Stimulated activated CD4-positive, alpha-beta T cell treated with anti-CD3 and anti-CD28 coated beads, Interleukin-1b, Interleukin-23, amount 100 ng/mL, for 4 hours (primary cell): ENCODE data around the gene SLC6A5.
A peak's percentile ranks its signal among the peaks of the same experiment; 100 is the strongest.

Source experiments
- DNase-seq, 2 donors: peaks; one replicate each; pipeline ENCODE4 v3.0.0-alpha.2; 2020; ENCODE audit warnings: low read depth in 2 of 2

SLC6A5 gene

DNA sequence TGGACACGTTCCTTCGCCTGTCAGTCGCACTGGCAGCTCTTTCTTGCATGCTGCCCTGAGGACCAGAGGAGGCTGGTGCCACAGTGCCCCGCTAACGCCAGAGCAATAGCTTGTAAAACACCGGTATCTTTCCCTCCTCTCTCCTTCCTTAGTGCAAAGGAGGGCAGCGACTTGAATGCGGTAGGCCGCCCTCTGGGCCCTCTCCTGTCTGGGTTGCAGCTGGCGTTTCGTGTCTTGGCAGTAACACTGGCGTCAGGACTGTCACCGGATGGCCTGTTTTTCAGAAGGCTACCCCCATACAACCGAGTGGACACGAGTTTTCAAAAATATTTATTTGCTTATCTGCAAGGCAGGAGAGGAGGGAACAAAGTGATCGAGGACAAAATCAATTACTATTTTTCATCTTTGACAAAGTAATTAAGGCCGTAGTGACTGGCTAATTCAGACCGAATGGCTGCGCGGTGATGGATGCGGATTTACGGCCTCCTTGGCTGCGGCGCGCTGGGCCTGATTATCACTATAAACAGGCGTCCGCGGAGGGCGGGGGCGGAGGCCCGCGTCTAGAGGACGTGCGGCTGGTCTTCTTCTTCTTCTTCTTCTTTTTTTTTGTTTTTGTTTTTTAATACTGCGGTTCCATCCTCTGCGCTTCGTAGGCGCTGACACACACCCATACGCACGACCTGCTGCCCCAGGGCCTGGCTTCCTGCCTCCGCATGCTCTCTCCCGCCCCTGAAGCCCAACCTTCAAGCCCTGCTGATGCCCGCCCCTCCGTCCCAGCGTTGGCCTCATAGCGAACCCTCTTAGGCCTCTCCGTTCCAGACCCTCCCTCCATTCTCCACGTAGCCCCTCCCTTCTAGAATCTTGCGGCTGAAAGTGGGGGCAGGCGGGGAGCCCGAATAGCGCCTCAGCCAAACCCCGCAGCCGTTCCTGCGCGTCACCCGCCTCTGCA, 2.9 kb upstream of the SLC6A5 start:
- no peak for DNase-seq

DNA sequence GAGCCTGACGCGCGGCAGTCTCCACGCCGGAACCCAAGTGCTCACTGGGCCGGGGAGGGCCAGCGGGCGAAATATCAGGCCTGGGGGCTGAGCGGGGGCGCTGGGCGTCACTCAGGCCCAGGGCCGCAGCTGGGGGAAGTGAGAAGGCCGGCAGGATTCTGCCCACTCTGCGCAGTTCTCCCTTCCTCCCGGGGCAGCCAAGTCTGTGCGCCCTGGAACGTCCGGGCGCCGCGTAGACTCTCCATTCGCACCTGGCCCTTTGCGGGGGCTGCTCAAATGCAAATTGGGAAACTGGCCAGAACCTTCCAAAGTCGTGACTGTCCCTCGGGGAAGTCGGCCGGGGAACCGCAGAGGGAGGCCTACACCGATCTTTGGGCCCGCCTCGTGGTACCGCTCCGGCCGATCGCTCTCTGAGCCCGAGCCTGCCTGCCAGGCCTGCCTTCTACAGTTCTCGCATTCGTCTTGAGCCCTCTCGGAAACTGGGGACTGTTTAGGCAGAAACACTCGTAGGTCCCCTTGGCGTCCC, 2.2 kb upstream of the SLC6A5 start:
- no peak for DNase-seq

DNA sequence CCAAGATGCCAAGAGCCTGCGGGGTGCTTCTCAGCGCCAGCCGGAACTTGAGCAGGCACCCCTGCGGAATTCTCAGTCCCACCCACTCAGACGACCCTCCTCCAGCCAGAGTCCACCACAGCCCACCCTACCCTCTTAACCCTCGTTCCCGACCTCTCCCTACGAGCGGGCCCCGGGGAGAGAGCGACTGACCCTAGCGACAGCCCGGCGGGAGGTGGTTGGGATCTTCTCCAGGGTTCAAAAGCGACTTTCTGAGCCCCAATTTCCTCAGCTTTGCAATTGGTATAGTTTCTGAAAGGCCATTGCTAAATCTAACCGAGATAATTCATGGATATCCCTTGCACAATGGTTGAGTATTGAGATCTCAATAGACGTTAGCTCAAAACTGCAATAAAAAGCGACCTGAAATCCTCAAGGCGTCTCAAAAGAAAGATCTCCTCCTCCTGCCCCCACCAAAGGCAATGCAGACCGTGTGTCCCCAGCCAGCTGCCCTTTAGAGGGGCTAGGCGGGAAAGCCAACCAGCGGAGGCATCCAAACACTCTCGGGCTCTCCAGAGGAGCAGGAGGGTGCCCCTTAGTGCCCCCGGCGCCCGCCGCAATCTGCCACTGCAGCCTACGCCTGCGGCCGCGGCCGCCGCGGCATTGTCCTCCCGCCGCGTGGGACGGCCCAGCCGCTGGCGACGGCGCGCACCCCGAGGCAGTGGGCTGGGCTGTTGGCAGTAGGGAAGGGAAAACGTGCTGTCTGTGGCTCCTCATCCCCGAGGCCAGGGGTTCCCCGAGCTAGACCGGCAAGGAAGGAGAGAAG, 1.5 kb upstream of the SLC6A5 start:
- DNase-seq = no peak

DNA sequence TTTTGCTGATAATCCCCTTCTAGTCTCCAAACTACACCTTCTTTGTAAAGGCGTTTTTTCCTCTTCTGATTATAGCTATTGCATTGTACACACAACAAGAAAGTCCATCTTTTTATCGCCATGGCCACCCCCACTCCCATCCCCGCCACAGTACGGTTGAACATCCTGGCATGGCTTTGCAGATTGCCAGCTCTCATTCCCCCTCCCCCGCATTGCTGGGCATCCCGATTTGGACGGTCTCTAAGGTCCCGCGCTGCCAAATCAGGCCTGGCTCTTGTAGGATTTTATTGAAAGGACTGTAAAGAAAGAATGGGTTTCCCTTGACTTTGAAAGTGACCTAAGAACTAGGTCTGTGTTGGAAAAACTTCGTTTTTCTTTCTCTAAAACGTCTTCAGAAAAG, 916 bp upstream of the SLC6A5 start:
- DNase-seq = no peak

DNA sequence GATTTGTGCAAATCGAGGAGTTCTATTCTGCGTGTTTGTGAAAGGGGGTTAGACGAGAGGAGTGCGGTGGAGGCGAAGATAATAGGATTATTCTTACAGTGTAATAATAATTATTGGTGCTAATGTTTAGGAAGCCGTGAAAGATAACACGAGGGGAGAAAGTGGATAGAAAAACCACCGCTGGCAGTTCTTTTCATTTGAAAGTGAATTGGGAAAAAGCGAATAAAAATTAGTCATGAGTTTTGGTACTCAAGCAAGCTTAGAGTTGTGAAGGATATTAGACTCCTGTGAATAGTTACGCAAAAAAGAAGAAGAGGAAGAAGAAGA, 575 bp downstream of the SLC6A5 start:
- DNase-seq = no peak

DNA sequence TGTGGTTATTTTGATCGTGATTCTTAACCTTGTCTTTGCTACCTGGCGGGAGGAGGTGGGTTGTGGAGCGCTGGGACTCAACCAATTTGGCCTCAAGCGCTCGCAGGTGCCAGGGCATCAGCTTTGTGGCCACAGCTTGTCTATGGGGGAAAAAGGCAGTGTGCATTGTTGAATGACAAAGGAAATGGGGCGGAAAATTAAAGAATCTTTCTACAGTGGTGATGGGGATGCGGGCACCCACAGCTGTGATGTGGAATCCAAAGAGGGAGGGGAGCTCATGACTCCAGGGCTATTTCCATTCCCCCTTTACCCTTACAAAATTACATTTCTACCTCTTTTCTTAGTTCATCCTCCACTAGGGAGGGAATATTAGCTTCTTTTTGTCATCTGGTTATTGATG, 1.1 kb downstream of the SLC6A5 start:
- DNase-seq = no peak

DNA sequence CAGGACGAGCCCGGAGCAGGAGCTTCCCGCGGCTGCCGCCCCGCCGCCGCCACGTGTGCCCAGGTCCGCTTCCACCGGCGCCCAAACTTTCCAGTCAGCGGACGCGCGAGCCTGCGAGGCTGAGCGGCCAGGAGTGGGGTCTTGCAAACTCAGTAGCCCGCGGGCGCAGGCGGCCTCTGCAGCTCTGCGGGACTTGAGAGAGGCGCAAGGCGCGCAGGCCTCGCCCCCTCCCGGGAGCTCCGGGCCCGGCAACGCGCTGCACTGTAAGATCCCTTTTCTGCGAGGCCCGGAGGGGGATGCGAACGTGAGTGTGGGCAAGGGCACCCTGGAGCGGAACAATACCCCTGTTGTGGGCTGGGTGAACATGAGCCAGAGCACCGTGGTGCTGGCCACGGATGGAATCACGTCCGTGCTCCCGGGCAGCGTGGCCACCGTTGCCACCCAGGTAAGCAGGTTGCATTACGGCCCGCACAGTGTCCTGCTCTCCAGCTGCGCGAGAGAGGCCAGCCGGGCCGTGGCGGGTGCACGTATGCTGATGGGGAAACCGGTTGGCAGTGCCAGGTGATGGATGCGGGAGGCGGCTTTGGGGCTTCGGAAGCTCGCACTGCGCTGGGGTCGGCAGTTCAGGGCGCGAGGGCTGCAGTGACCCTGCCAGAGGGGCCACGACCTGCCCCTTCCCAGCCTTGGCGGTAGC, 2.0 kb downstream of the SLC6A5 start:
- no peak for DNase-seq

DNA sequence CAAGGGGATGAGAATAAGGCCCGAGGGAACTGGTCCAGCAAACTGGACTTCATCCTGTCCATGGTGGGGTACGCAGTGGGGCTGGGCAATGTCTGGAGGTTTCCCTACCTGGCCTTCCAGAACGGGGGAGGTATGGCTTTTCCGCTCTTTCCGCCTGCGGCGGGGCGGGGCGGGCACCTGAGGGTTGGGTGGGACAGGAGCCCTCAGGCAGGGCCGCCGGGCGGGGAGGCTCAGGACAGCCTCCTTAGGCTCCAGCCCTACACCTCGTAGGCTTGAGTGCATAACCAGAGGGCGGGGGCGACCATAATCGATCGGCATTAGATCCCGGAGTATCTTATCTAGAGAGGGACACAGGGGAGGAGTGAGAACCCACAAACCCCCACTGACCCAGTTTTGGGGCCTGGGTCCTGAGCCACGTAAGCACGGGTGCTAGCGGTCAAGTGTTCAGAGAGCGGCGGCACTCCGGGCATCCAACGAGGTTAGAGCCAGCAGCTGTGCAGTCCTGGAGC, 4.9 kb downstream of the SLC6A5 start:
- no peak for DNase-seq

DNA sequence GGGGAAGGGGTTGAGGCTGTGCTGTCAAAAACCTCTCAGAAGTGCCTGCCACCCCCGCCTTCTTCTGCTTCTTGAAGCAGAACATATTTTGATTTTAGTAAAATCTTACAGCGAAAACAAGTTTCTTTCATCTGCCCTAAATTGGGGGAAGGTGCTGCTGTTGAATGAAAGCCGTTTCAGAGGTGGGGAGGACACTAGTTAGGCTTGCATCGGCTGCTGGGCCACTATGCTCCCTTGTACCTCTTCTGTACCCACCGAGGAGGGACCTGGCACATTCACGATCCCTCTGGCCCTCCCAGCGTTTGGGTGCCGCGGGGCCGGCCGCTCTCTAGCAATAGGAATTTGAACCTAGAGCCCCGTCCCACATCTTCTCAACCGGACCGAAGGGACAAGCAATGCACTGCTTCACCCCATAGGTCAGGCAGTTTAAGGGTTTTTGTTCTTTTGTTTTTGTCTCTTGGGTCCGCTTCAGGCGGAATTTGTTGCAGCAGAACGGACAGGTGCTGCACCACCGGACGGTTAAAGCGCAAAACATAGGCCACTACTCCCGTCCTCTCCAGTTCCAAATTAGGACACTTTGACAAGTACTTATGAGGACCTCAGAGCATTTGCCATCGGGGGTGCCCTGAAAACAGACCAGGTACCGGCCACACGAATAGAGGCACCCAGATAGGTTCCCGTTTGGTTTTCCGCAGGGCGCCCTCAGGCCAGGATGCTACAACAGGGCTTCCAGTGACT, 5.6 kb downstream of the SLC6A5 start:
- DNase-seq = no peak

DNA sequence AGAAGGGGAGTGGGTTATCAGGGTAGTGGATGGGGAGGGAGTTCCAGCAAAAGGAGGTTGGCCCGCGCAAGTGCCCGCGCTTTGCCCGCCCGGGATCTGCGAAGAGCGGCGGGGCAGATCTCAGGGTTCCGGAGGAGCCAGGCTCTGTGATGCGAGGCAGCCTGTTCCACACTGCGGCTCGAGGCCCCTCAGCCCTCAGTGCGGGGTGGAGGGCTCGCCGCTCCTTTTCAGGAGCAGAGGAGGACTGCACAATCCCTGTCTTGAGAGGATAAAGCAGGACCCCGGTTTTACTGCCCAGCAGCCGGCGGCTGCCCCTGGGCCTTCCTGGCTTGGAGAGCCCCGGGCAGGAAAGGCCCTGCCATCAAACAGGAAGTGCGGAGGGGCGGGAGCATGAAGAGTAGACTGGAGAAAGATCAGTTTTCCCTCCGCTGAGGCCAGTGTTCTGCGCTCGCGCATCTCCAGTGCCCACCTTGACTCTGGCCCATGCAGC, 6.2 kb downstream of the SLC6A5 start:
- no peak for DNase-seq

DNA sequence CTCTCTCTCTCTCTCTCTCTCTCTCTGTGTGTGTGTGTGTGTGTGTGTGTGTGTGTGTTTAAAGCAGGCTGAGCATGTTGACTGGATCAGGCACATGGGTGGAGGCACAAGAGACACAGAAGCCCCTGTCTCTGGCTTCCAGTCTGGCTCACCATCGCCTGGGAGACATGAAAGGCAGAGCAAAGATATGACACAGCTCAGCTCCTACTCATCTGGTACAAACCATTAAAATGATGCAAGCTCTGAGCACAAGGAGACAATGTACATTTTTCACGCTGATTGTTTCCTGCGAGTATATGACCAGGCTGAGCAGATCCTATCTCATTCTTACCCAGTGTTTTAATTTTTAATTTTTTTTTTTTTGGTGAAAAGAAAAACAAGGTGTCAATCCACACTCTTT, 9.5 kb downstream of the SLC6A5 start:
- no peak for DNase-seq

DNA sequence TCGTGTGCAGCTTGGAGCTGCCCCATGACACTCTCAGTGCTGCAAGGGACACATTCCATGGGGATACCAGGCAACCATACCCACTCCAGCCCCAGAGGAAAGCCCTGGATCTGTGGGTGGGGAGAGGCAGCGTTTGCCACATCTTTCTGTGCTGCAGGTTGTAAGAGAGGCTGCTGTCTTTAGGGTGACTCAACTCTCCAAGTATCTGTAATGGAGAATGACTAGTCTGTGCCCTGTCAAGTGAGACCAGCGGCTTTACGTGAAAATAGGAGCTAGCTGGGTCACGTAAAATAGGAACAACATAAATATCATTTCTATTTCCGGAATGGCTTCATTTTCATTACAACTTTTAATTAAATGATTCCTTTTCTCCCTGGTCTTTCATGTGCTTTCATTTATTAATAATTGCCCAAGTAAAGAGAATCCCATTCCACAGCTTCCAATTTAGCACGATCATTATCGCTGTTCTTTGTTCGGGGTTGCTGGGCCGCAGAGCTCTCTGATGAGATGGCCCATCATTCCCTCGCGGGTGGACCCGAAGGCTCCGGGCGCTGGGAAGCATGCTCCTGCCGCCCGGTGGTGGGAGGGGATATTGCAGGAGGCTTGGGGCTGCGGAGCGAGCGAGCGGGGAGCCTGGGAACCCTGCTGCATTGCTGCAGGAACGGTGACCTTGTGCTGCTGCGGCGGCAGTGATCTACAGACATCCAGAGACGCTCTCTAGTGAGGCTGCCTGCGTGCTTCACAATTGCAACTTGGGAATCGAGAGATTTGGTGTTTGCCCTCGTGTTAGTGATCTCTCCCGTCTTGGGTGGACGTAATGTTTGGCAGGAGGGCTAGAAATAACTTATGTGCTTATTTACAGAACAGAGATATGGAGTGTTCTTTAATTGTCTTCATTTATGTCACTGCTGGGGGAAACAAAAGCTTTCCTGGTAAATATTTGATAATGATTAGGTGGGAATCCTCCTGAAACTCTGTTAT, 10.6 kb downstream of the SLC6A5 start:
- peak; percentile 17 to 44 for DNase-seq

DNA sequence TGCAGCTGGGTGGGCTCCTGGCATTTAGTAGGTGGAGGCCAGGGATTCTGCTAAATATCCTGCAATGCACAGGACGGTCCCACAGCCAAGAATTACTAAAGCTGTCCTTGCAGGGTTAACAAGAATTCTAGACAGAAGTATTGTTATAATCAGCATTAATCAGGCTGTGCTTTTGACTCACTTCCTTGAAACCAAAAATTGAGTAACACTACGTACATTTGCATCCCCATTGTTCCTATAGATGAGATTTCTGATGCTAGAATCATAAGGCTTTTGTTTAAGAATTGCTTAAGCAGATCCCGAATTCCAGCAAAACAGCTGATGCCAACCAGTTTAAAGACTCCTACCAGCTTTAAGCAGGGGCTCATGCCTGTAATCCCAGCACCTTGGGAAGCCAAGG, 11.4 kb downstream of the SLC6A5 start:
- no peak for DNase-seq

DNA sequence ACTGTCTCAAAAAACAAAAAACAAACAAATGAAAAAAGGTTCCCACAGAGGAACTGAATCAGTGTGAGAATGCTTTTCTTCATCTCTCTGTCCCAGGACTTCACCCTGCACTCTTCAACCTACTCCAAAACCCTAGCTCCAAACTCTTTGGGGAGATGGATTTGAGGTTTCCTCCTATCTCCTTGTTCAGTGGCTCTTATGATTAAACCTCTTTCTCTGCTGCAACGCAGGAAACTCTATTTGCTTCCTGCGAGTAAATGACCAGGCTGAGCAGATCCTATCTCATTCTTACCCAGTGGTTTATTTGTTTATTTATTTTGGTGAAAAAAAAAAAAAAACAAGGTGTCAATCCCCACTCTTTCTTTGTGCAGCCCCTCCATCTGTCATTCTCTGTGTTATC, 12.0 kb downstream of the SLC6A5 start:
- no peak for DNase-seq

DNA sequence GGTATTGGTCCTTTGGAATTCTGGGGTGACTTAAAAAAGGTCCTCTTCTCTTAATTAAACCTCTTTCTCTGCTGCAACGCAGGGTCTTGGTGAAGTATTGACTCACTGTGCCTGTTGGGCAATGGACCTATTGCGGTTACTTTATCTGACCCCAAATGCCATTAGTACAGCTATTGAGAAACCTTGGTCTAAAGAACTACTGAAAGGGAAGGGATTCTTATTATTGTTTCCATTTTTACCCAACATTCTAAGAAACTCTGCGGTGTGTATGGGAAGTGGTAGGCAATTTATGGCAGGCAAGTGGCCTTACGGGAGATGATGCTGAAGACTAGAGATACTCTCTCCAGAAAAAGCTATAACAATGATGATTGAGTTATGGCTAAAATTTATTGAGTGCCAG, 12.5 kb downstream of the SLC6A5 start:
- no peak for DNase-seq

DNA sequence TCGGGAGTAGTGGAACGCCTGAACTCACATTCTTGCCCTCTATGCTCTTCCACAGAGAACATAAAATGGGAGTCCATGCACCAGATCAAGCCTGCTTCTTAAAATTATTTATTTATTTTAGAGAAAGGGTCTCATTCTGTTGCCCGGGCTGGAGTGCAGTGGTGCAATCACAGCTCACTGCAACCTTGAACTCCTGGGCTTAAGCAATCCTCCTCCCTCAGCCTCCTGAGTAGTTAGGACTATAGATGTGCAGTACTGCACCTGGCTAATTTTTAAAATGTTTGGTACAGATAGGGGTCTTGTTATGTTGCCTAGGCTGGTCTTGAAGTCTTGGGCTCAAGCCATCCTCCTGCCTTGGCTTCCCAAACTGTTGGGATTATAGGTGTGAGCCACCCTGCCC, 13.0 kb downstream of the SLC6A5 start:
- DNase-seq = no peak

DNA sequence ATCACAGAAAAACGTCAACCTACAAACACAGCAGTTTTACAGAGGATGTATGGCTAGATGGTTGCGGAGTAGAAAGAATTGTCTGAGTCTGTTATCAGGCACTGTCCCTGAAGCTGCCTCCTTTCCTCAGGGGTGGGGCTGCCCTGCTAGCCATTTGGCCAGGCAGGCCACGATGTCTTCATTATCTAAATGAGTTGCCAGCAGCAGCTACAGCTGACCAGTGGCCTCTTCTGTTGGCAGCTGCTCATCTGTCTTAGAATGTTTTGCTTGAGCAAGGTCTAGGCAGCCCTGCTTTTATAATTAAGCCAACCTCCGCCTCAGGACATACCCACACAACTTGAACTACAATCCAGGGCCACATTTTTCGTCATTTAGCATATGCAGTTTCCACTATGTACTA, 17.5 kb downstream of the SLC6A5 start:
- no peak for DNase-seq

DNA sequence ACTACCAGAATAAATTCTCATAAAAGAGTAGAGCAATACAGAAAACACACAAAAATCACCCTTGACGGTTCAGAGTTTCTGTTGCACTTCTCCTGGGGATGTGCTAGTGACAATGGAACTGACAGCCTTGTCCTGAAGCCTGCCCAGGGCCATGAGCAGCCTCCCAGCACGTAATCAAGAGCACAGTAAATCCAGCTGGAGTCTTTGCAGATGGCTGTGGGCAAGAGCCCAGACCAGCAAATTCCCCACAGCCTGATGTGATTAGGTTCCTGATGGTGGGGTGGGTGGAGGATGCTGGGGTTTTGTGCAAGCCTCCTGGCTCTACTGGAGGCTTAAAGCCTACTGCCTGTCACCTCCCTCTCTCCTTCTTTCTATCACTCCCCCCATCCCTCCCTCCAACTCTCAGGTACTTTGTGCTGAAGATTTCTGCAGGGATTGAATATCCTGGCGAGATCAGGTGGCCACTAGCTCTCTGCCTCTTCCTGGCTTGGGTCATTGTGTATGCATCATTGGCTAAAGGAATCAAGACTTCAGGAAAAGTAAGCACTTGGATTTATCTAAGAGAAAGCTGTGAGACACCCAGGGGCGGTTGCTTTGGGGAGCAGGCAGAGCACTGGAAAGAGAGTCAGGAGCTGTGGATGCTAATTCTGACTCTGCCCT, 18.1 kb downstream of the SLC6A5 start:
- DNase-seq = no peak

DNA sequence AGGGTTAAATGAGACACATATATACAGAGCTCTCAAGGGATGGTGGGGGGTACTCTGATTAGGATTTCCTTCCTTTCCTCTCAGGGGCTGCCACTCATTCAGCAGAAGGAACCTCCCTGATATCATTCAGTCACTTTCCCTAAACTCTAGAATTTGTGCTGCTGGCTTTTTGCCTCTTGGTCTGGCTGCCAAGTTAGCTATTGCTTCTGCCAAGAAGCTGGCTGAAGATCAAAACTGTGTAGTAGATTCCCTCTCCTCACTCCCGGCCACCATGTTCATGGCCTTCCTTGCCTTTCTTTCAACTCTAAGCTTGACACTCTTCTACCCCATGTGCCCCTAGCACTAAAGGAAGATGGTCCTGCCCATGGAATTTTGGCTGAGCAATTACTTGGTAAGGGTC, 18.7 kb downstream of the SLC6A5 start:
- no peak for DNase-seq
